SU-DHL-6 (cell line): ENCODE measurements around the gene AKAP6.

Experiments used
- H2AFZ ChIP-seq: fragments of 200-600 bp; sonication (generic); 2 replicates; pipeline ENCODE4 v1.6.1; 2014; ENCODE audit warnings: low read depth, mild to moderate bottlenecking, moderate library complexity, mixed read lengths, antibody characterized with exemption, low read length; ENCODE audit not compliant: severe bottlenecking
- H3F3A ChIP-seq: fragments of 200-600 bp; shearing (Covaris generic); 2 replicates; pipeline ENCODE4 v1.6.0; 2016; ENCODE audit warnings: antibody characterized with exemption, mild to moderate bottlenecking; ENCODE audit not compliant: insufficient read depth
- H3K27ac ChIP-seq: fragments of 200-600 bp; sonication (generic); 2 replicates; pipeline ENCODE4 v1.5.1; 2016; ENCODE audit warnings: low read depth, mild to moderate bottlenecking, low read length, moderate library complexity, mixed read lengths
- H3K27me3 ChIP-seq: fragments of 200-600 bp; sonication (generic), shearing (Covaris generic); 2 replicates; pipeline ENCODE4 v1.6.0; 2014; ENCODE audit warnings: mild to moderate bottlenecking, low read length
- H3K36me3 ChIP-seq: fragments of 200-600 bp; sonication (generic); 2 replicates; pipeline ENCODE4 v1.6.1; 2014; ENCODE audit warnings: mild to moderate bottlenecking, low read length, mixed read lengths
- H3K4me2 ChIP-seq: fragments of 300-600, 200-600 bp; shearing (Covaris generic), sonication (generic); 2 replicates; pipeline ENCODE4 v1.6.0; 2014; ENCODE audit warnings: low read length, low read depth, mild to moderate bottlenecking; ENCODE audit not compliant: poor library complexity, severe bottlenecking
- H3K4me3 ChIP-seq: fragments of 200-600 bp; sonication (generic); 2 replicates; pipeline ENCODE4 v1.5.1; 2014; ENCODE audit warnings: antibody characterized with exemption, low read length, mild to moderate bottlenecking, mixed read lengths; ENCODE audit not compliant: insufficient read depth, poor library complexity, severe bottlenecking
- H3K79me2 ChIP-seq: fragments of 200-600 bp; sonication (generic); 2 replicates; pipeline ENCODE4 v1.6.1; 2014; ENCODE audit warnings: mild to moderate bottlenecking, low read length, moderate library complexity; ENCODE audit not compliant: insufficient read depth
- H3K9ac ChIP-seq: fragments of 200-600 bp; sonication (generic); 2 replicates; pipeline ENCODE4 v1.7.0; 2014; ENCODE audit warnings: mild to moderate bottlenecking, low read length
- H3K9me2 ChIP-seq: fragments of 200-600 bp; sonication (generic); replicated peaks from 2 replicates; pipeline ENCODE4 v1.6.1; 2014; ENCODE audit warnings: low read length; ENCODE audit not compliant: insufficient read depth
- H3K9me3 ChIP-seq: fragments of 200-600 bp; sonication (generic); 2 replicates; pipeline ENCODE4 v1.6.1; 2014; ENCODE audit warnings: low read length, mixed read lengths; ENCODE audit not compliant: insufficient read depth
- H4K20me1 ChIP-seq: fragments of 200-600 bp; sonication (generic); 2 replicates; pipeline ENCODE4 v1.6.1; 2014; ENCODE audit warnings: low read depth, mild to moderate bottlenecking, antibody characterized with exemption, low read length, moderate library complexity, mixed read lengths
- EZH2phosphoT487 ChIP-seq: fragments of 200-600 bp; sonication (generic), shearing (Covaris generic); conservative IDR thresholded peaks from 2 replicates; pipeline ENCODE4 v1.6.1; 2018; ENCODE audit warnings: mild to moderate bottlenecking, antibody characterized with exemption, low read length, moderate library complexity, mixed read lengths
- TF ChIP-seq, protein P1 (sequence below): fragments of 200-600 bp; sonication (generic); IDR thresholded peaks from one replicate; pipeline ENCODE4 v1.5.1; 2017; ENCODE audit warnings: antibody characterized with exemption, mild to moderate bottlenecking, low read length, moderate library complexity; ENCODE audit not compliant: insufficient read depth, poor library complexity, severe bottlenecking

AKAP6 gene

DNA sequence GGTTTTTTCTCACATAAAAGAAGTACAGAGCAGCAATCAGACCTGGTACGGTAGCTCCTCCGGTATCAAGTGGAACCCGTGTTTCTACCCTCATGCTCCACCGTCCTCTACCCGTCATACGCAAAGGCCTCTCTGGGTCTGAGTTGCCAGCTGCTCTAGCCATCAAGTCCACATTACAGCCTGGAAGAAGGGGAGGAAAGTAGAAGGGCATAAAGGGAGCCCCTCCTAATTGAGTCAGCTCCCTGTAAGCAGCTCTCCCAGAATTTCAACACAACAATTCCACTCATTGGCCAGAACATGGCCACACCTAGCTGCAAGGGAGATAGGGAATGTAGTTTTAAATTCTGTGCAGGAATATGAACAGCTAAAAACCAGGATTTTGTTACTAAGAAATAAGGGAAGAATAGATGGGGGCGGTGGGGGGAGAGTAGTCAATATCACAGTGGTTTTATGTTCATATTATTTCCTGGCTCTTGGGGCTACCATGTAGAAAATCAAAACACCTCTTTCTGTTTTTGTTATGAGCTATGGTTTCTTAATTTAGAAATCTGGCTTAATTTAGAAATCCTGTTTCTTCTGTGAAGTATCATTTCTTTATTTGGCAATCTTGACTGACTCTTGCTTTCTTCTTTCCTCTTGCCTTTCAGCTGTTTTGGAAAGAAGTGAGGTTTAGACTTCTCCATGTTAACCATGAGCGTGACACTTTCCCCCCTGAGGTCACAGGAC is 103.9 kb downstream of the AKAP6 start:
- TF ChIP-seq EZH2phosphoT487: no peak
- TF ChIP-seq, protein P1, sequence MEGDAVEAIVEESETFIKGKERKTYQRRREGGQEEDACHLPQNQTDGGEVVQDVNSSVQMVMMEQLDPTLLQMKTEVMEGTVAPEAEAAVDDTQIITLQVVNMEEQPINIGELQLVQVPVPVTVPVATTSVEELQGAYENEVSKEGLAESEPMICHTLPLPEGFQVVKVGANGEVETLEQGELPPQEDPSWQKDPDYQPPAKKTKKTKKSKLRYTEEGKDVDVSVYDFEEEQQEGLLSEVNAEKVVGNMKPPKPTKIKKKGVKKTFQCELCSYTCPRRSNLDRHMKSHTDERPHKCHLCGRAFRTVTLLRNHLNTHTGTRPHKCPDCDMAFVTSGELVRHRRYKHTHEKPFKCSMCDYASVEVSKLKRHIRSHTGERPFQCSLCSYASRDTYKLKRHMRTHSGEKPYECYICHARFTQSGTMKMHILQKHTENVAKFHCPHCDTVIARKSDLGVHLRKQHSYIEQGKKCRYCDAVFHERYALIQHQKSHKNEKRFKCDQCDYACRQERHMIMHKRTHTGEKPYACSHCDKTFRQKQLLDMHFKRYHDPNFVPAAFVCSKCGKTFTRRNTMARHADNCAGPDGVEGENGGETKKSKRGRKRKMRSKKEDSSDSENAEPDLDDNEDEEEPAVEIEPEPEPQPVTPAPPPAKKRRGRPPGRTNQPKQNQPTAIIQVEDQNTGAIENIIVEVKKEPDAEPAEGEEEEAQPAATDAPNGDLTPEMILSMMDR: no peak
- Histone ChIP-seq H3K9ac (no peak overlapping the region), H3K27me3 (no peaks in the 10 kb centered on the region), H3K27ac (no peak overlapping the region), H3F3A (no peaks in the 10 kb centered on the region), H3K79me2 (no peaks in the 10 kb centered on the region), H3K4me2 (no peak overlapping the region), H2AFZ (no peak overlapping the region), H3K9me3 (no peaks in the 10 kb centered on the region), H3K9me2 (no peaks in the 10 kb centered on the region), H4K20me1 (no peaks in the 10 kb centered on the region), H3K4me3 (no peak overlapping the region), H3K36me3 (no peaks in the 10 kb centered on the region)

DNA sequence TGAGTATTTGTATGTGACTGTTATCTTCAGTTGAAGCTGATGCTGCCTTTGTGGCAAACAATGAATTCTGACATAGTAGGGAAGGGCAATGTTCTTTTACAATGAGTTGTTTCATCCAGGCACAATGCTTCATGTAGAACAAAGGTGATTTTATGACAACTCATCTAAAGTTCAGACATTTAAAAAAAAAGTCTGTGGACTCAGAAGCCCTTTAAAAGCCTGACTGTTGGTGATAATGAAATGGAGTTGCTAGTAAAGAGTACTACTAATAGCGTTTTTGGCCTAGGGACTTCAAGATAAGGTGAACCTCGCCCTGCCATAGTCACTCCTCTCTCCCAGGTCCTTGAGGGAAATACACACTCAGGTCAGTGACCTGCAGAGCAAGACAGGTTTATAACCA is 105.1 kb downstream of the AKAP6 start:
- Histone ChIP-seq H3K9me2 (no peaks in the 10 kb centered on the region), H3K9me3 (no peaks in the 10 kb centered on the region), H3K79me2 (no peaks in the 10 kb centered on the region), H3K4me2 (no peak overlapping the region), H2AFZ (no peak overlapping the region), H3K4me3 (no peak overlapping the region), H3K9ac (no peak overlapping the region), H3K36me3 (no peaks in the 10 kb centered on the region), H4K20me1 (no peaks in the 10 kb centered on the region), H3K27ac (no peak overlapping the region), H3K27me3 (no peaks in the 10 kb centered on the region), H3F3A (no peaks in the 10 kb centered on the region)
- TF ChIP-seq, protein P1: no peak
- no peak for TF ChIP-seq EZH2phosphoT487

DNA sequence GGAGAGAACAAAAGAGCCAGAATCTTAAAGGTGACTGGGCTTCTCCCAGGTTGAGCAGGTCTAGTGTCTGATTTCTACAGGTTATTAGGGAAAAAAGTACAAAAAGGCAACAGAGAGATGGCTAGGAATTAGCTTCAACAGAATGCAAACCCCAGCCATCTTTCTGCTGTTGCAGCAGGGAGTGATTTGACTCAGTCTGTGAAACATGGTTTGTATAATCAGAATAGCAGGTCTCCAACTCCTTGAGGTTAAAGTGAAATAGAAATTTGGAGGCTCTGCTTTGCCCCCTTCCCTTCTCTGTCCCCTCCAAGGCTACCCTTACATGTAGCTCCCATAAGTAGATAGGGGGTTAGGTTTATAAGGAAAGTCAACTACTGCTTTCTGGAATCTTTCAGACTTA is 105.8 kb downstream of the AKAP6 start:
- no peak for TF ChIP-seq EZH2phosphoT487
- TF ChIP-seq, protein P1: no peak
- Histone ChIP-seq H3K27ac (no peak overlapping the region), H3K9me2 (no peaks in the 10 kb centered on the region), H3K9ac (no peak overlapping the region), H2AFZ (no peak overlapping the region), H3K27me3 (no peaks in the 10 kb centered on the region), H3K9me3 (no peaks in the 10 kb centered on the region), H3F3A (no peaks in the 10 kb centered on the region), H4K20me1 (no peaks in the 10 kb centered on the region), H3K4me3 (no peak overlapping the region), H3K4me2 (no peak overlapping the region), H3K79me2 (no peaks in the 10 kb centered on the region), H3K36me3 (no peaks in the 10 kb centered on the region)
